ENCODE measurements around the gene PAK6. TPM values are rescaled to one million over a fixed set of nuclear protein-coding genes. Genes with fewer than 3 reads are reported as not detected.

Gene PAK6
- total RNA-seq, 1 donor from 2014 or later, result 13.2 TPM

DNA sequence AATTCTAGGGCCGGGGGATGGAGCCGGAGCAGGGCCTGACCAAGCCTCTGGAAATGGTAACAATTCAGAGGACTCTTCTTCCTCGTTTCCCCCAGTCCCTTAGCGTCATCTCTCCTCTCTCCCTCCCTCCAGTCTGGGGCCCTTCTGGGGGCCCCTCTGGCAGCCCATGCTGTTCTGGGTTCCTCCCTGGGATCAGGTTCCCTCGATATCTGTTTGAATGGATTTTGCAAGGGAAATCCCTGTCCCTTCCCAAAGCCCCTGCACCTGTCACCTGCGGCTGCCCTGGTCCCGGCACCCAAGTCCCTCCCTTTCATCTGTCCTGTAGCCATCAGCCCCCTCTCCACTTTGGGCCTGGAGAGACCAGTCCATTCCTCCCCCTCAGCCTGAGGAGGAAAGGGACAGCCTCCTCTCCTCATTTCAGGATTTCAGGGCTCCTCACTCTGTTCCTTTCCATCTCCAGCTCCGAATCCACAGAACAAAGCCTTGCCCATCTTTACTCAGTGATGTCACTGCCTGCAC, 70.5 kb downstream of the PAK6 start:
- Mint-ChIP-seq H3K27me3 (peaks cover 52% of the 10 kb centered on the region), H3K9me3 (ENCODE audit: low read depth) (no peaks in the 10 kb centered on the region), H3K36me3 (ENCODE audit: insufficient read depth) (no peaks in the 10 kb centered on the region), H3K4me1 (ENCODE audit: low read depth) (peaks cover 1% of the 10 kb centered on the region), H3K4me3 (ENCODE audit: low read depth) (no peak overlapping the region), H3K27ac (no peak overlapping the region)
- no peak for DNase-seq (ENCODE audit: low spot score, unreplicated experiment)
- TF ChIP-seq, protein P1, sequence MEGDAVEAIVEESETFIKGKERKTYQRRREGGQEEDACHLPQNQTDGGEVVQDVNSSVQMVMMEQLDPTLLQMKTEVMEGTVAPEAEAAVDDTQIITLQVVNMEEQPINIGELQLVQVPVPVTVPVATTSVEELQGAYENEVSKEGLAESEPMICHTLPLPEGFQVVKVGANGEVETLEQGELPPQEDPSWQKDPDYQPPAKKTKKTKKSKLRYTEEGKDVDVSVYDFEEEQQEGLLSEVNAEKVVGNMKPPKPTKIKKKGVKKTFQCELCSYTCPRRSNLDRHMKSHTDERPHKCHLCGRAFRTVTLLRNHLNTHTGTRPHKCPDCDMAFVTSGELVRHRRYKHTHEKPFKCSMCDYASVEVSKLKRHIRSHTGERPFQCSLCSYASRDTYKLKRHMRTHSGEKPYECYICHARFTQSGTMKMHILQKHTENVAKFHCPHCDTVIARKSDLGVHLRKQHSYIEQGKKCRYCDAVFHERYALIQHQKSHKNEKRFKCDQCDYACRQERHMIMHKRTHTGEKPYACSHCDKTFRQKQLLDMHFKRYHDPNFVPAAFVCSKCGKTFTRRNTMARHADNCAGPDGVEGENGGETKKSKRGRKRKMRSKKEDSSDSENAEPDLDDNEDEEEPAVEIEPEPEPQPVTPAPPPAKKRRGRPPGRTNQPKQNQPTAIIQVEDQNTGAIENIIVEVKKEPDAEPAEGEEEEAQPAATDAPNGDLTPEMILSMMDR (IDR thresholded peaks at IDR 0.05; ENCODE audit: unreplicated experiment), result no peak

DNA sequence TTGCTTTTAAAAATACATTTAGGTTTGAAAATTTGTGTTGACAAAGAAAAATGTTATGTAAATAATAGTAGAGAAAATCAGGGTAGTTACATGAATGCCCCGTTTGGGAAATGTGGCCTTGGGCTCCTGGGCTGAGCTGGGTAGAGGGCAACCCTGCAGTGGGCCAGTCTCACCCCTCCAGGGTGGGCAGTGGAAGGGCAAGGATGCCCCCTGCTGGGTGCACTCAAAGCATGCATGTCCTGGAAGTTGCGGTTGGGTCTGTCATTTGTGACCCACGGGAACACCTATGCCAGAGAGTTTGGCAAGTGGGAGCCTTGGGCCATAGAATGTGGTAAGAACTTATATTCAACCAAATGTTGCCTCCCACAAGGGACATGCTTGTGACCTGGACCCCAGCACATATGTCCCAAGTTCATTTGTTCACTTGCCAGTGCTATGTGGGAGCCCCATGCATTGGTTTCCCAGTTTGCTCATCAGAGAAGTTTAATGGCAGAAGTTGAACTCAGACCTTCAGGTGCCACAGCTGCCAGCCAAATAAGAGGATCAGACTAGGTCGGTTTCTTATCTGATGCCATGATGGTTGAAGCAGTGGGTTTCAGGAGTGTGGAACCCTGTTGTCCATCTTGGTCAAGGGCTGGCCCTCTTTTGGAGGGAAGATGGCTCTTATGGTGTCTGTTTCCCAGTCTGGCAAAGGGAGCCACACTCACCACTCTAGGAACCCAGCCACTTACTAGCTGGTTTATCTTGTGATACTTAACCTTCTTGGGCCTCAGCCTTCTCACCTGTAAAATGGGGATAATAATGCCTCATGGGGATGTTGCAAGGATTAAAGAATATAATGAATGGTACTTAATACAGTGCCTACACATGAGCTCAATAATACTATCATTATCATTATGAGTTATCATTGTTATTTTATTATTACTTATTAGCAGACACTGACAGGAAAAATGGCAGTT, 71.4 kb downstream of the PAK6 start:
- TF ChIP-seq, protein P1 (IDR thresholded peaks at IDR 0.05; ENCODE audit: unreplicated experiment), result peak; percentile 80
- Mint-ChIP-seq H3K27me3 (peaks cover 54% of the 10 kb centered on the region), H3K9me3 (ENCODE audit: low read depth) (no peaks in the 10 kb centered on the region), H3K27ac (no peak overlapping the region), H3K36me3 (ENCODE audit: insufficient read depth) (no peaks in the 10 kb centered on the region), H3K4me1 (ENCODE audit: low read depth) (peaks cover 1% of the 10 kb centered on the region), H3K4me3 (ENCODE audit: low read depth) (no peak overlapping the region)
- DNase-seq (ENCODE audit: low spot score, unreplicated experiment), result peak; percentile 55

DNA sequence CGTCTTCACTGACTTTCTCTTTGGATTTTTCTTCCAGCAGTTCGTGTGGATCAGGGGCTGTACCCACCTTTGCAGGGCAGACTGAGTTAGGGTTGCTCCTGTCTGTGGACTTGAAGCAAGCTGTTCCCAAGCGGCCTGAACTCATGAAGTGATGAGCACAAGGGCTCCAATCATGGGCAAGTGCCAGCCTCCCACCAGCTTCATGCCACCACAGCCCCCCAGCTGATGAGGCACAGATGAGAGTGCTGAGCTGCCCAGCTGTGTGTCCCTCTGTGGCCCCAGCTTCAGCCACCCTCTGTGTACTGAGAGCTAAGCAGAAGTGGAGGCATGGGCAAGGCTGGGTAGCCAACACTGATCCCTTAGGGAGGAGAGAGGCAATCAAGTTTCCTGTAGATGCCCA, 72.1 kb downstream of the PAK6 start:
- H3K9me3 Mint-ChIP-seq (ENCODE audit: low read depth), result no peaks in the 10 kb centered on the region
- no peak overlapping the region for H3K27ac Mint-ChIP-seq
- peaks cover 1% of the 10 kb centered on the region for H3K4me1 Mint-ChIP-seq (ENCODE audit: low read depth)
- peaks cover 61% of the 10 kb centered on the region for H3K27me3 Mint-ChIP-seq
- no peak for DNase-seq (ENCODE audit: low spot score, unreplicated experiment)
- no peak overlapping the region for H3K4me3 Mint-ChIP-seq (ENCODE audit: low read depth)
- TF ChIP-seq, protein P1 (IDR thresholded peaks at IDR 0.05; ENCODE audit: unreplicated experiment), result no peak
- H3K36me3 Mint-ChIP-seq (ENCODE audit: insufficient read depth), result no peaks in the 10 kb centered on the region

GRCh38 chr15:40312370-40313158, 73.7 kb downstream of the PAK6 start:
- Mint-ChIP-seq H3K27me3 (peaks cover 68% of the 10 kb centered on the region), H3K27ac (no peak overlapping the region), H3K4me1 (ENCODE audit: low read depth) (peaks cover 1% of the 10 kb centered on the region), H3K9me3 (ENCODE audit: low read depth) (no peaks in the 10 kb centered on the region), H3K4me3 (ENCODE audit: low read depth) (no peak overlapping the region), H3K36me3 (ENCODE audit: insufficient read depth) (no peaks in the 10 kb centered on the region)
- TF ChIP-seq, protein P1 (IDR thresholded peaks at IDR 0.05; ENCODE audit: unreplicated experiment), result no peak
- no peak for DNase-seq (ENCODE audit: low spot score, unreplicated experiment)

Measured in progenitor cell of endocrine pancreas (in vitro differentiated cells).